GM18861 (cell line): ENCODE results near the gene FRMD4A.

Experiments
- ATAC-seq: cut with Tn5 transposase; IDR thresholded peaks from one replicate; pipeline ENCODE4 v1.9.1; 2021; ENCODE audit not compliant: unreplicated experiment

Gene FRMD4A

DNA sequence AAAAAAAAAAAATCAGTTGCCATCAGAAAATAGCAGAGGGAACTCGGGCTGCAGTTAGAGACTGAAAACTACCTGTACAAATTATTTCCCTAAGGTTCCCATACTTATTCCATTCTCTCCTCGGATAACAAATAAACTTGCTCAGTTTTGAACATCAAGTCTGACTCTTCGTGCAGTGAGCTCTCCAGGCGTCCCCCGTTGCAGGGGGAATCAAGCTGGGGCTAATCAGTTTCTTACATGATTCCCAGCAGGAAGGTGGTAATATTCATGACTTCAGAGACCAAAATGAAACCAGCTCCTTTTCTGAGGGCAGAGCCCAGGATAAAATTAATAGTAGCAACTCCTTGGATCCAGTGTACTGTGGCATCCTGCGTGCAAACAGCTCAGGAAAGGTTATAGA lies 135.3 kb downstream of the FRMD4A start:
- no peak for ATAC-seq

- no peak for ATAC-seq
These were observed 138.0 kb downstream of the FRMD4A start for GRCh38 chr10:14192746-14193145.

GRCh38 chr10:14191871-14192270 lies 138.9 kb downstream of the FRMD4A start:
- no peak for ATAC-seq

GRCh38 chr10:14191407-14191806 lies 139.3 kb downstream of the FRMD4A start:
- no peak for ATAC-seq

DNA sequence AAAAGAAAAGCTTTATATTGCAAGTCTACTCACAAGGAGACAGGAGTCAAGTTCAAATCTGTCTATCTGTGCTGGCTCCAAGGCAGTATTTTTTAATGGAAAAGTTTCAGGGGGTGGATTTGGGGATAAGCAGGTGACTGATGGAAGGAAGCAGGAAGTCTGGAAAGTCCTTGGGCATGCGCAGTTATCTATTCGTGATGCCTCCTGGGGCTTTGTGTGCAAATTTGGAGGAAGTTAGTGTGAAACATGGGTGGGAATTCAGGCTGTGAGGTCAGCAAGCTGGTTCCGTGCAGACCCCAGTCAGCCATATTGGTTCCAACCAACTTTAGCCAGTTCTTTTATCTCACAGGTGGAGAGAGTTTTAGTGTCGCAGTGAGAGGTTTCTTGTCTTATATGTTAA lies 140.0 kb downstream of the FRMD4A start:
- no peak for ATAC-seq

- no peak for ATAC-seq
These were observed 144.5 kb downstream of the FRMD4A start for GRCh38 chr10:14186245-14186644.

DNA sequence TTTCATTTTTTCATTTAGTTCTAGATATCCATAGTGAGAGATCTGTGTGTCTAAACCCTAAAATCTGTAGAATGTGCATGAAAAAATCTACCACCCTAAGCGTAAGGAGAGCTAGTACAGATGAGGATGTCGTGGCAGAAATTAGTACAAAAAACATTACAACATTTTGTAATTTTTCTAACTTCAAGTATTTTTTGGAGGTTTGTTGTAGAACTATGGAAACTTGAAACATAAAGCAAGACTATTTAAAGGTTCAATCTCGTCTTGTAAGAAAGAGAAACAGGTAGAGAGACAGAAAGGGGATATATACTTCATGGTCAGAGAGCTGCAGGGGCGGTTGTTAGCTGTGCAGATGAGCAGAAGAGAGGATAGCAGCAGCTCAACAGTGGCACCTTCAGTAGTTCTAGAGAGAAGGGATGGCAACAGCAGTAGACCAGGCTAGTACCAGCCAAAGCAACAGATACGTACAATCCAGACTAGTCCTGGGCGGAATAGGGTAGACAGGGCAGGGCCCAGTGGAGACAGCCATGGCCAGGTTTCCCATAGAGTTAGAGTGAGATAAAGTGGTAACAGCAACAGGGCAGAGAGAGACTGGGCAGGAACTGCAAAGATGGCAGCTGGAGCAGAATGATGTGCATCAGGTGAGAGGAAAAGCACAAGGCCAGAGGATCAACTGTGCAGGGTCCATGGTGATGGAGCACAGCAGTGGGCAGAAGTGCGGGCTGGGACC lies 145.2 kb downstream of the FRMD4A start:
- ATAC-seq = peak; percentile 68

DNA sequence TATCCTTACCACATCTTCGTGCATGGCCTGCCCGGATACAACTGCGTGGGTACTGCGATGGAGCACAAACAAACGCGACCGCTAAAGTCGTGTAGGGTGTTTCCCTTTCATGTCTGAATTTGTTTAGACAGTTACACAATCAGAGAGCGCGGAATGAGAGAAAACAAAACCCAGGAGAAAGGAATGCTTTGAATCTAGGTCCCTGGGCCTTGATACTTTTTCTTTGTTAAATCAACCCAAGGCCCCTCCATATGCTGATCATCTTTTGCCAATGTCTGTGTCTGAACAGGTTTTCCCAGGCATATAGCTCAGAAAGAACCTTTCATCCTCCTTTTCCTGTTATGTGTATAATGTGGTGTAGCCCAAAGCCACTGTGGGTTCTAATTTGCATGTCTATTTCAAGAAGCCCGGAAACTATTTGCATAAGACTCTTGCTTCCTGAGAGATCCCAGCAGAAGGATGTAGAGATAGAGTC lies 145.8 kb downstream of the FRMD4A start:
- ATAC-seq = peak; percentile 48

DNA sequence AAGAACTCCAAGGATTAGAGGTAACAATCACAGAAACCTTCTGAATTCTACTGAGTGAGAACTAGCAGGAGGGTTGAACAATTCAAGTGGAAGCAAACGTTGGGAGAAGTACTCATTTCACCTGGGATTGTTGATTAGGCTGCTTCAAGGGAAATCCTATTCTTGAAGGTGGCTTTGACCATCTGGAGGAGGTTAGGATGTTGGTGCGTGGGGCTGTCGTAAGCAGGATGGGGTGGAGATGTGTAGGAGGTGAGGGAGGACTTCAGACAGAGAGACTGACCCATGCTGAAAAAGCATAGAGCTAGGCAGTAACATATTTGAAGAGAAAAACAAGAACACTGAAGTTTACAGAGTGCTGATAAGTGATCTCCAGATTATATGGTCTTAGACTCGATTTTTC lies 147.9 kb downstream of the FRMD4A start:
- no peak for ATAC-seq

DNA sequence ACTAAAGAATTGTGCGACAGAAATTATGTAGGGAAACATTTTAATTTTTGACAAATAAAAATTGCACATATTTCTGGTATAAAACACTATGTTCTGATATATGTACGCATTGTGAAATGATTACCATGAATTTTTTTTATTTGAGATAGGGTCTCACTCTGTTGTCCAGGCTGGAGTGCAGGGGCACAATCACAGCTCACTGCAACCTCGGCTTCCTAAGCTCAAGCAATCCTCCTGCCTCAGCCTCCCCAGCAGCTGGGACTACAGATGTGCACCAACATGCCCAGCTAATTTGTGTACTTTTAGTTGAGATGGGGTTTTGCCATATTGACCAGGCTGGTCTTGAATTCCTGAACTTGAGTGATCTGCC lies 149.2 kb downstream of the FRMD4A start:
- no peak for ATAC-seq

DNA sequence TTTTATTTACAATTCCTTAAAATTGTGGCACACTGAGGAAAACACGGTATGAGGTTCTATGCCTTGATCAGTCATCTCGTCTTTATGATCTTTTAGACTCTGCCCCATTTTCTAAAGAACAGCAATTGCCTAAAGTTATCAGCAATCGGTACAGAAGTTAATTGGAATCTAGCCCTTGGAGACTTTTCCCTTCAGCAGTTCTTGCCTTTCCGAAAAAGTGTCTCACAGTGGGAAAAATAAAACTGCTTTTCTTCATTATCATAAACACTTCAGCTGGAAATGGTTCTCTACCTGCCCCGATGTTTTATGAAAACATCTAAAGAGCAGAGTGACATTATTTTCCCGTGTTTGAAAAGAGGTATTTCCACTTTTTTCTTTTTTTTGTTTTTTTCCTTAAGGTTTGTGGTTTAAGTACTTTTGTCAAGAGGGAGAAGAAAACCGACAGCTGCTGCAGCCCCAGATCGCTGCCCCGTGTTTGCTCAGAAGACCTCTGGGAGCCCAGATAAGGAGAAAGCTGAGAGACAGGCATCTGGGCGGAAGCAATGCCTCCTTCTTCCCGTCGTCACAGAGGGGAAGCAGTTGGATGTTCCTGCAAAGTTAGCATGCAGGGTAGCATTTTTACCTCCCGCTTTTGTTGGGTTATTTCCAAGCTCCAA lies 149.7 kb downstream of the FRMD4A start:
- ATAC-seq = no peak

DNA sequence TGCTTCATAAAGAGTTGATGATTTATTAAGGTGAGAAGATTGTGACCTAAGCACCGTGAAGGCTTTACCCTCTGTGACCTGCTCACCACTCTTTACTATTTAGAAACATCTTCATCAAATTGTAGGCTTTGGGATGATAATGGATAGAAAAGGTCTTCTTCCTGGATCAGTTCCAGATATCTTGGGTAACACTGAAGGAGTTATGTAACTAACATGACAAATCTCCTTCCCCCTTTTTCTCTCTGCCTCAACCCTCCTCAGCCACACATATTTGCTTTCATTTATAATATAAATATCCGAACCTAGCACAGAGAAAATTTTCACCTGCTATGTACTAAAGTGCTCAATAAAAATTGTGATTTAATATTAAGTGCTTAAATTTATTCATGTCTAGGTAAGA lies 151.5 kb downstream of the FRMD4A start:
- ATAC-seq = no peak

DNA sequence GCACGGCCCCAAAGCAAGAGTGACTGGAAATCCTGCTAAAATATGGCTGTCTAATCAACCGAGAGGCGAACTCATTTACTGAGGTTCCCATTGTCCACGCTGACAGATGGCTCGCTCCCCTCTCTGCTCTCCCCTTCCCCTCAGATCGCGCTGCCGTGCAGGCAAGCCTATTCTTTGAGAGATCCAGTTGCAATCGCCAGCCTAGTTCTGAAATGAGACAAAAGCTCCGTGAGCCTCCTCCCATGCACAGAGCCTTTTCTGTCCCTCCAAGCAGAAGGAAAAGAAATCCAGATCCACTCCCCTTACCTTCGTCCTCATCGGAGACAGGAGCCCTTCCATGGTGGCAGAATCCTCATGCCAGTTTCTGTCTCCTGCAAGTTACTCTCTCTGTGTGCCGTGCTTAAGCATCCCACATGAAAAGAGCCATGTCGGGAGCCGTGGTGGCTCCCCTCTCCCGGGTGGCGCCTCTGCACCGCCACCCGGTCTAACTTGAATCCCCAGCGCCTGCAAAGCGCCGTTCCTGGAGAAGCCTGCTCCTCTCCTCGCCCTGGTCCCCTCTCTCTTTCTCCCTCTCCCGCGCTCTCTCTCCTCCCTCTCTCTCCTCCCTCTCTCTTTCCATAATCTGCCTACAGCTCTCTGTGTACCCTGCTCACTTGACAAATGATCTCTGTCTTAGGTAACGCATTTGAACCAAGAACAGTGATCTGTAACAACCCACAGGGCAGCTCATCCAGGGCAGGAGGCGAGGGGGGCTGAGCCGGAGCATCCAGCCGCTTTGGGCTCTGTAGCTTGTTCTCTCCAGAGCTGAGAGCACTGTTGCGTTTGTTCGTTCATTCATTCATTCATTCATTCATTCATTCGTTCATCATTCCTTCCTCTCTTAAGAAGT lies 156.8 kb downstream of the FRMD4A start:
- no peak for ATAC-seq

GRCh38 chr10:14173391-14173705 lies 157.4 kb downstream of the FRMD4A start:
- ATAC-seq = no peak

DNA sequence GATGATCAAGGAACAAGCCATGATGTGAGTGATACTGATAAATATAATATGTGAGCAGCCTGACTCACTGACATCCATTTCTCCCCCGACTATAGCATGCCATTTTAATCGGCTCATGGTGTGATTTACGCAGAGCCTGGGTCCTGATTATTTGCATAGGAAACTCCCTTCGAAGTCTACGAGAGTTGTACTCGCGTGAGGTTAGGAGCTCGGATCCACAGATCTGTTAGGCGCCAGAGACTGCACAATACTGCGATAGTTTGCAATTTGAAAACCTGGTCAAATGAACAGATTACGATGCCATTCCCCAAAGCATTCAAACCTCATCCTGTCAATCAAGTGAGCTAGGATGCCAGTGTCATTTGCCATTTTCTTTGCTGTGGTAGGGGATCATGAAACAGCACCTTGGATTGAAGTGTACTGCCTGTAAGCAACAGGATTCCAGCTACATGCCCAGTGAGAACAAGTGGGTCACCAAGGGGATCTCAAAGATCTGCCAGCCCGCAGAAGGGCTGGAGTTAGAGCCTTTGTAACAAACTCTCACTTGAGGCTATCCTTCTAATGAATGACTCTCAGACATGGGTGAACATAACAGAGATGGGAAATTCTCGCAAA lies 158.3 kb downstream of the FRMD4A start:
- no peak for ATAC-seq

GRCh38 chr10:14171336-14171735 lies 159.4 kb downstream of the FRMD4A start:
- ATAC-seq = no peak

DNA sequence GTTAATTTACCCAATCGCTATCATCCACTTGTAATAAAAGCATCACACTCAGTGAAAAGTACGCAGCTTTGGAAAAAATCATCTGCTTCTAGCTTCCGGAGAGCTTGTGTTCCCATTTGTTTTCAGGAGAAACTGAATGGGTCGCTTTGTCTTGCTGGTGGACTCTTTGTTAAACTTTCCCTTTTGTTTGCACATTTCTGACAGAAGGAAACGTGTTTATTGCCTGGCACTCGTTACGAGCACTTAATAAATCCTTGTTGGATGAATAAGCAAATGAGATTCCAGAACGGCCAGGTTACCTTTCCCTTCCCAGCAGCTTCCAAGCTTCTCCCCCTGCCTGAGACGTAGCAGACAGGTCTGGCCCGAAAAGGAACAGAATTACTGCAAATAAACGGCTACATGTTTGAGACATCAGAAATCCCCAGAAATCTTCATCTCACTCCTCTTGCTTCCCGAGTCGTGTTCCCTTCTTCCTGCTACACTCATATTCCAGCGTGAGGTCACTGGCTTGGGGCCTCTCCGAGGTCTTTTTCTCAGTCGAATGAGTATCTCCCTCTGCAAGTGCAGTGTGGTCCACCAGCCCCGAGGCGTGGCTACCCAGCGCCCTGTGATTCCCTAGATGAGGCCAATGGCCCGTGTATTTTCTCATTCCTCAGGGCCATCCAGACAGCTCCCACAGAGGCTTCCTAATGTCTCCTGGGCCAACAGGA lies 167.2 kb downstream of the FRMD4A start:
- no peak for ATAC-seq

DNA sequence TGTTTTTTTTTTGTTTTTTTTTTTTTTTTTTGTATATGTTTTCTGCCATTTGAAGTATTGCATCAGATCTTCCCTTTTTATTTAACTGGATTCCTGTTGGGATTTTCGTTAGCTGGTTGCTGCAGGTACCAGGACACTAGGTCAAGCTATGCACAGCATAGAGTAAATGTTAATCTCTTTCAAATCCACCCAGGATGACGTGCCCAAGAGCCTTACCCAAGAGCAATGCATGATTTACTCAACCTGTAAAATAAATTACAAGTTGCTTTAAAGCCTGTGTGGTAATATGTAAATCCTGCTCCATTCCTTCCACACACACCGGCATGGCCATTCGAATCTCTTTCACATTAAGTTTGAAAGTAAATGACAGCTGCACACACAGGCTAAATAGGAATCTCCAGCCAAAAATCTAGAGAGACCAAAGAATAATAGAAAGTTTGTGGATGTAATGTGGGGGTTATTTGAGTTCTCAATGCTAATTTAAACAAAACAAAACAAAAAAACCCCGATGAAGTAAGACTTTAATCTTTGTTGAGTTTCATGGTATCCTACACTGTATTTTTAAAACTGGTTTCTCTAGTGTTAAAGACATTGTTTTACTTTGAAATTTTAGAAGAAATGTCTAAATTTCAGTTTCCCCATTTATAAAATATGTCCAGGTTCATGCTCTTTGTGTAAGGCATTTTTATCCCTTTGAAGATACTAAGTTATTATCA lies 167.9 kb downstream of the FRMD4A start:
- no peak for ATAC-seq

GRCh38 chr10:14162061-14162460 lies 168.7 kb downstream of the FRMD4A start:
- no peak for ATAC-seq

DNA sequence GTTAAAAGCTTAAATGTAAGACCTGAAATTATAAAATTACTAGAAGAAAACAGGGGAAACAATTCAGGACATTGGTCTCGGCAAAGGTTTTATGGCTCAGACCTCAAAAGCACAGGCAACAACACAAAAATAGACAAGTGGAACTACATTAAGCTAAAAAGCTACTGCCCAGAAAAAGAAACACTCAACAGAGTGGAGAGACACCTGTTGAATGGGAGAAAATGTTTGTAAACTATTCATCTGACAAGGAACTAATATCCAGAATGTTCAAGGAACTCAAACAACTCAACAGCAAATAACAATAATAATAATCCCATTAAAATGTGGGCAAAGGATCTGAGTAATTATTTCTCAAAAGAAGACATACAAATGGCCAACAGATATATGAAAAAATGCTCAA lies 170.4 kb downstream of the FRMD4A start:
- ATAC-seq = no peak
